Cardiac muscle cell (in vitro differentiated cells and primary cell): Measurements from ENCODE around the gene LMNTD1. TPM values are rescaled to one million over a fixed set of nuclear protein-coding genes. Genes with fewer than 3 reads are reported as not detected.

Source experiments
- DNase-seq, 2 donors: peaks; one replicate each; pipeline versions ENCODE4 v3.0.0 to v3.0.0-alpha.2; 2010 to 2017; ENCODE audit warnings: low read depth in 1 of 2, low spot score in 1 of 2
- H3K27ac ChIP-seq: fragments of 200-600 bp; sonication (generic); 2 replicates; pipeline ENCODE4 v1.5.1; 2016
- H3K27me3 ChIP-seq: fragments of 200-600 bp; sonication (generic); 2 replicates; pipeline ENCODE4 v1.6.0; 2016; ENCODE audit warnings: control low read depth
- H3K36me3 ChIP-seq: fragments of 200-600 bp; sonication (generic); 2 replicates; pipeline ENCODE4 v1.5.1; 2016; ENCODE audit warnings: control low read depth
- H3K4me1 ChIP-seq: fragments of 200-600 bp; sonication (generic); 2 replicates; pipeline ENCODE4 v1.8.1; 2017; ENCODE audit warnings: low read depth, mild to moderate bottlenecking, mixed run types
- H3K4me3 ChIP-seq: fragments of 200-600 bp; sonication (generic); 2 replicates; pipeline ENCODE4 v1.5.1; 2016; ENCODE audit warnings: mild to moderate bottlenecking
- H3K9me3 ChIP-seq: fragments of 200-600 bp; sonication (generic); 2 replicates; pipeline ENCODE4 v1.5.1; 2017; ENCODE audit warnings: low read depth, mild to moderate bottlenecking, control low read depth
- CTCF ChIP-seq: IDR thresholded peaks from 2 replicates; pipeline ENCODE4 v1.5.1; 2012; ENCODE audit warnings: low read depth, mild to moderate bottlenecking, low read length
- polyA plus RNA-seq: library from polyadenylated mRNA; unstranded; fragments of >200 nt; fragmentation: Nextera tagmentation; extraction: Ambion mirVana; gene quantifications from 2 replicates; pipeline ENCODE4 v1.2.1, GENCODE V29; 2016
- total RNA-seq: library from RNA; depleted of rRNA; stranded (reverse); fragments of >200 nt; gene quantifications from 2 replicates; pipeline ENCODE4 v1.2.3, GENCODE V29; 2016

The LMNTD1 gene
- total and polyA plus RNA-seq, 2 experiments from 2014 or later, result not detected

- no peak overlapping the region for H3K27ac ChIP-seq
- no peaks in the 10 kb centered on the region for H3K27me3 ChIP-seq
- TF ChIP-seq CTCF, result no peak
- DNase-seq, result no peak
- H3K9me3 ChIP-seq, result no peaks in the 10 kb centered on the region
- H3K4me1 ChIP-seq, result no peaks in the 10 kb centered on the region
- H3K36me3 ChIP-seq, result no peaks in the 10 kb centered on the region
- no peak overlapping the region for H3K4me3 ChIP-seq
Measured at GRCh38 chr12:25590011-25590721, 37.1 kb upstream of the LMNTD1 start.

- H3K36me3 ChIP-seq, result no peaks in the 10 kb centered on the region
- no peak for DNase-seq
- no peaks in the 10 kb centered on the region for H3K27me3 ChIP-seq
- H3K9me3 ChIP-seq, result no peaks in the 10 kb centered on the region
- peaks cover 6% of the 10 kb centered on the region for H3K4me1 ChIP-seq
- no peak overlapping the region for H3K27ac ChIP-seq
- no peak overlapping the region for H3K4me3 ChIP-seq
- TF ChIP-seq CTCF, result no peak
Measured at GRCh38 chr12:25587346-25587745, 34.3 kb upstream of the LMNTD1 start.

GRCh38 chr12:25585662-25586061 is 32.6 kb upstream of the LMNTD1 start:
- H3K9me3 ChIP-seq, result no peaks in the 10 kb centered on the region
- peak overlapping the region; percentile 16 for H3K27ac ChIP-seq
- H3K27me3 ChIP-seq, result no peaks in the 10 kb centered on the region
- no peak for TF ChIP-seq CTCF
- no peaks in the 10 kb centered on the region for H3K36me3 ChIP-seq
- H3K4me3 ChIP-seq, result no peak overlapping the region
- peaks cover 6% of the 10 kb centered on the region for H3K4me1 ChIP-seq
- DNase-seq, result no peak

GRCh38 chr12:25585021-25585523 is 32.0 kb upstream of the LMNTD1 start:
- peaks cover 6% of the 10 kb centered on the region for H3K4me1 ChIP-seq
- H3K27me3 ChIP-seq, result no peaks in the 10 kb centered on the region
- no peaks in the 10 kb centered on the region for H3K9me3 ChIP-seq
- peak in 1 of 2 donors; percentile 96 for DNase-seq
- no peak for TF ChIP-seq CTCF
- no peak overlapping the region for H3K4me3 ChIP-seq
- peak overlapping the region; percentile 16 for H3K27ac ChIP-seq
- H3K36me3 ChIP-seq, result no peaks in the 10 kb centered on the region

GRCh38 chr12:25584596-25584995 is 31.5 kb upstream of the LMNTD1 start:
- H3K4me3 ChIP-seq, result no peak overlapping the region

More at GRCh38 chr12:25584596-25584995, 31.5 kb upstream of the LMNTD1 start:
- peak overlapping the region; percentile 22 for H3K27ac ChIP-seq
- no peaks in the 10 kb centered on the region for H3K9me3 ChIP-seq
- no peaks in the 10 kb centered on the region for H3K36me3 ChIP-seq
- no peaks in the 10 kb centered on the region for H3K27me3 ChIP-seq
- DNase-seq, result no peak
- no peak for TF ChIP-seq CTCF
- peaks cover 6% of the 10 kb centered on the region for H3K4me1 ChIP-seq
